ENCODE results near the gene SMCO2. TPM values are rescaled to one million over a fixed set of nuclear protein-coding genes. Genes with fewer than 3 reads are reported as not detected.

SMCO2 gene
- polyA plus RNA-seq, 1 donor, result not detected

Other genes with a start within 250 kb of the SMCO2 start
- 26.1 TPM for gene STK38L, start 202.4 kb upstream of the SMCO2 start, polyA plus RNA-seq (ENCODE audit: insufficient read length)
- 1.2 TPM for gene BMAL2, start 113.9 kb upstream of the SMCO2 start, polyA plus RNA-seq (ENCODE audit: insufficient read length)
- gene PPFIBP1, start 77.5 kb downstream of the SMCO2 start, polyA plus RNA-seq (ENCODE audit: insufficient read length), result 36.8 TPM
- 1.4 TPM for gene REP15, start 249.7 kb downstream of the SMCO2 start, polyA plus RNA-seq (ENCODE audit: insufficient read length)